HCEC 1CT (cell line): Measurements from ENCODE around the gene DGCR2.
"Not testable (repeated sequence)": the region's sequence is repeated elsewhere in the genome, so short reads cannot be mapped to it uniquely, and the experiment has no call there.

Source experiments
- DNase-seq: peaks from one replicate; pipeline ENCODE4 v3.0.0-alpha.2; 2017

Gene DGCR2, protein sequence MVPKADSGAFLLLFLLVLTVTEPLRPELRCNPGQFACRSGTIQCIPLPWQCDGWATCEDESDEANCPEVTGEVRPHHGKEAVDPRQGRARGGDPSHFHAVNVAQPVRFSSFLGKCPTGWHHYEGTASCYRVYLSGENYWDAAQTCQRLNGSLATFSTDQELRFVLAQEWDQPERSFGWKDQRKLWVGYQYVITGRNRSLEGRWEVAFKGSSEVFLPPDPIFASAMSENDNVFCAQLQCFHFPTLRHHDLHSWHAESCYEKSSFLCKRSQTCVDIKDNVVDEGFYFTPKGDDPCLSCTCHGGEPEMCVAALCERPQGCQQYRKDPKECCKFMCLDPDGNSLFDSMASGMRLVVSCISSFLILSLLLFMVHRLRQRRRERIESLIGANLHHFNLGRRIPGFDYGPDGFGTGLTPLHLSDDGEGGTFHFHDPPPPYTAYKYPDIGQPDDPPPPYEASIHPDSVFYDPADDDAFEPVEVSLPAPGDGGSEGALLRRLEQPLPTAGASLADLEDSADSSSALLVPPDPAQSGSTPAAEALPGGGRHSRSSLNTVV

DNA sequence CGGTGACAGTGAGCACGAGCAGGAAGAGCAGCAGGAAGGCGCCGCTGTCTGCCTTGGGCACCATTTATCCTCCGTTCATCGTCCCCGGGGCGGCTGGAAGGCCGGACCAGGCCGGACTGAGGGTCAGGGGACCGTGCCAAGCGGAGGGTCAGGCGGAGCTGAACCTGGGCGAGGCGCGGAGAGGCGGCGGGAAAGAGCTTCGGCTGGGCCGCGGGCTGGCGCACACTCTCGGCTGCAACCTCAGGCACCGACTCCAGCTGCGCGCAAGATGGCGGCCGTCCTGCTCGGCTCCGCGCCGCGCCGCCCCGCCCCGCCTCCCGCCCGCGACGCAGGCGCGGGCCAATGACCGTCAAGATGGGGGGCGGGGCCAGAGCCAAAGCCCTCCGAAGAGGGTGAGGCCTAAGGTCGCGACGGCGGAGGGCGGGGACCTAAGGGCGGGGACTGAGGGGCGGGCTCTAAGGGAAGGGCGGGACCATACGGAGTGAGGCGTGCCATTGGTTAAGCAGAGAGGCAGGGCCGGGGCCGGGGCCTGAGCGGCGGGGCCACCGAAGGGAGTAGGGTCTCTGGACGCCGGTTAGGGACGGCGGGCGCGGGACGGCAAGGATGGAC, at the start of gene DGCR2:
TSS of gene DGCR2 (minus strand) at position 270 of the 609 bp plus-strand sequence. CDS start at position 64, 206 bp downstream.
- peak; percentile 93 for DNase-seq

DNA sequence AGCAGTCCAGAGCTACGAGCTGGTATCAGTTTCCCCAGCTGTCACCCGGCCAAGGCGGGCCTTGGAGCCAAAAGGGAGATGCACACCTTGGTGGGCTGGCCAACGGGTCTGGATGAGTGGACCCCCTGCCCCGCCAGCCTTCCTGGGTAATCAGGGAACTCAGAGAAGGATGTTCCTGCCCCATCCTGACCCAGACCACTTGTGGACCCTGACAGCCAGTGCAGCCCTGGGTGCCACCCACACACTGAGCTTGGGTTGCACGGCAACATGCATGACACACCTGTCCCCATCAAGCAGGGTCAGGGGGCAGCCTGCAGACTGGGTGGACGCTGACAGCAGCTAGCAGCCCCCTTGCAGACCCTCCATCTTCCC, 47.7 kb upstream of the DGCR2 start:
- DNase-seq: no peak

DNA sequence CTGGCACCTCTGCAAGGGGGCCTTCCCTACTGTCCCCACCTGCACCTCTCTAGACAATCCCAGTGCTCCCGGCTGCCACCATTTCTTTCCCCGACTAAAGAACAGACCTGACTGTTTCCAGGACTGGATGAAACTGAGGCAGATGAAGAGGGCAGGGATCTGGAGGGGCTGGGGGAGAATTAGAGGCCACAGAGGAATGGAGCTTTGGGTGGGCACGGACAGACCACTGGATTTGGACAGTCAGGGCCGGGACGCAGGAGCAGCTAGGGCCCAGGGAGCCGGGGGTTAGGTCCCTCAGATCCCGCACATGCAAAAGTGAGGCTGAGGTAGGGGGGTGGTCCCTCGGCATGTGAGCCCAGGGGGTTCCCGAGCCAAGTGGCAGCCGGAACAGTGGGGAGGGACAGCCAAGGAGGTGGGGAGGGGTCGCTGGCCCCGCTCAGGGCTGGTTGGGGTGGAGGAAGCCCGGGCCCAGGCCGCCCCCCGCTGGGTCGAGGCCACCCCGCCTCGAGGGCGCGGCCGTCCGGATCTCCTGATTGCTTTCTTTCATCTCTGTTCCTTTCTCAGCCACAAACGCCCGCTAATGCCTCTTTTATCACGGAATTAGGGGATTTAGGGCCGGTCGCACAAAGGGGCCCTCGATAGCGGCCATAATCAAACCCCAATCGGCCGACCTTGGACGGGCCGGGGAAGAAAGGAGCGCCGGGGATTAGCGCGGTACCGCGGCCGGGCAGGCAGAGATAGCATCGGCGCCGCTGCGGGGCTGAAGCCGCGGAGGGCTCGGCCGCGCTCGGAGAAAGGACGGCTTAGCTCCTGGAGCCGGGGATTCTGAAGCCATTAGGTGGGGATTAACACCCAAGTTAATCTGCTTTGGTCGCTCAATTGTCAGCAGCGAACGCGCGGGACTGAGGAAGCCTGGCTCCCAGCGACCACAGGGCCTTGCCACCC, 47.1 kb upstream of the DGCR2 start:
- DNase-seq: no peak

DNA sequence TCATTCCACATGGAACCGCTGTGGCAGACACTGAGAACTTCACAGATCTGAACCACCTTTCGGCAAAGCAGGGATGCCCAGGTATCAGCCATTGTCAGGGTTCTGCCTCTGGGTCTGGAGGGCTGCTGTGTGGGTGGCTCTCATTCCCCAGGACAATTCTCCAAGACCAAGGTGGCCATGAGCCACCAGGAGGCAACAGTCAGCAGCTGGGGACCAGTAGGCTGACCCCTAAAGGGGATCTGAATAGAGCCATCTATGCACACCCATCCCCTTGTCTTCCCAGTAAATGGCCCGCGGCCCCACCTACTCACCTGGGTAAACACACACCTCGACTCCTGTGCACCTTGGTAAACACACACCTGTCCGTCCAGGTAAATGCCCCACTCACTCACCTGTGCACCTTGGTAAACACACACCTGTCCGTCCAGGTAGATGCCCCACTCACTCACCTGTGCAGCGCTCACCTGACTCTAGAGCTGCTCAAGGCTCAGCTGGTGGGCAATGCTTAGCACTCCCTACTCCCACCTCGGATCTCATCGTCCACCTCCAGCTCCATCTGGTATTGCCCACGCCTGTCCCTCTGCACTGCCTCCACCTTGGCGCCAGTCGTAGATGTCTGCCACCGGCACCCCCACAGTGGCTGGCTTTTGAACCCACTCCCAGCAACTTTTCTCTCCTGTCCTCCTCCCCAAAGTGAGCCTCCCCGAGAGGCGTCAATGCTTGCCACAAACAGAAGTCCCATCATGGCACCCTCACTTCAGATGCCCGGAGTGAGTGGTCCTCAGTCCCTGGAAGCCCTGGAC, 46.1 kb upstream of the DGCR2 start:
- DNase-seq: no peak

DNA sequence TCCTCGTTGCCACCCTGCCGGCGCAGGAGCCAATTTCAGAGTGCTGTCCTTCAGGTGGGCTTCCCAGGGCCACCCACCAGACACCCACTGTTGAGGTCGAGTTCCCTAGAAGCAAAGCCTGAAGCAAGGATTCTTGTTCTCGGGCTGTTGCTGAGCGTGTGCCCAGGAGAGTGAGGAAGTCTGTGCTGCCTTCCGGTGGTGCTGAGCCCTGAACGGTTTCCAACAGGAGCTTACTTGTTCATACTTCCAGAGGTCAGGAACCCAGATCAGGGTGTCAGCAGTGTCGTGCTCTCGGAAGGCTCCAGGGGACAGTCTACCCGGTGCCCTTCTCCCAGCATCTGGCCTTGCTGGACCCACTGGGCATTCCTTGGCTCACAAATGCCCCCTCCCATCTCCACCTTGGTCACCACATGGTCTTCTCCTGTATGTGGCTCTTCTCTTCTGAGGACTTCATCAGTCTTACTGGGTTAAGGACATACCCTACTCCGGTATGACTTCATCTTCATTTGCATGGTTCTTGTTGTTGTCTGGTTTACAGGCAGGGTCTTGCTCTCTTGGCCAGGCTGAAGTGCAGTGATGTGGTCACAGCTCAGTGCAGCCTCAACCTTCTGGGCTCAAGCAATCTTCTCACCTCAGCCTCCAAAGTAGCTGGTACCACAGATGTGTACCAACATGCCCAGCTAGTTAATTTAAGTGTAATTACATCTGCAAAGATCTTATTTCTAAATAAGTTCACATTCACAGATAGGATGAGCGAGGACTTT, 45.1 kb upstream of the DGCR2 start:
- DNase-seq: no peak

DNA sequence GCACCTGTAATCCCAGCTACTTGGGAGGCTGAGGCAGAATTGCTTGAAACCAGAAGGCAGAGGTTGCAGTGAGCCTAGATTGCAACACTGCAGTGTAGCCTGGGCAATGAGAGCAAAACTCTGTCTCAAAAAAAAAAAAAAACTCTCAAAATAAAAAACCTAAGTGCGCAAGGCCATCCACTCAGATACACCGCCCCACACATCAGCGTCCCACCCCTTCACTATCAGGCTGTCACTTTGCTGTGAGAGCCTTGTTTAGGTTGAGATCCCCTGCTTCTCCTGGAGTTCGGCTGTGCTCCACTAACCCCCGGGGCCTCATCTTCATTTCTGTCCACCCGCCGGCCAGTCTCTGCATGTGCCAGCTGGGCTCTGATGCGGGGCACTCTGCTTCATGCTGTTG, 44.2 kb upstream of the DGCR2 start:
- no peak for DNase-seq

DNA sequence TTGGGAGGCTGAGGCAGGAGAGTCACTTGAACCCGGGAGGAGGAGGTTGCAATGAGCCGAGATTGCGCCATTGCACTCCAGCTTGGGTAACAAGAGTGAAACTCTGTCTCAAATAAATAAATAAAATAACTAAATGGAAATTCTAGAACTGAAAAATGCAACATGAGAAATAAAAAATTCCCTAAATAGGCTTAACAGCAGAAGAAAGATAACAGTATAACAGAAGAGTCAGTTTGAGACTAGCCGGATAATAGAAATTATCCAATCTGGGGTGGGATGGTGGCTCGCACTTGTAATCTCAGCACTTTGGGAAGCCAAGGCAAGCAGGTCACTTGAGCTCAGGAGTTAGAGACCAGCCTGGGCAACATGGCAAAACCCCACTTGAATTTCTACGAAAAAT, 42.2 kb upstream of the DGCR2 start:
- DNase-seq: no peak

DNA sequence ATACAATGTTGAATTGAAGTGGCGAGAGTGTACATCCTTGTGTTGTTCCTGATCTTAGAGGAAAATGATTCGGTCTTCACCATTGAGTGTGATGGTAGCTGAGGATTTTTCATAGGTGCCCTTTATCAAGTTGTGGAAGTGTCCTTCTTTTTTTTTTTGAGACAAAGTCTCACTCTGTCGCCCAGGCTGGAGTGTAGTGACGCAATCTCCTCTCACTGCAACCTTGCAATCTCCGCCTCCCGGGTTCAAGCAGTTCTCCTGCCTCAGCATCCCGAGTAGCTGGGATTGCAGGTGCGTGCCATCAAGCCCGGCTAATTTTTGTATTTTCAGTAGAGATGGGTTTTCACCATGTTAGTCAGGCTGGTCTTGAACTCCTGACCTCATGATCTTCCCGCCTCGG, 36.4 kb upstream of the DGCR2 start:
- DNase-seq: not testable (repeated sequence)

DNA sequence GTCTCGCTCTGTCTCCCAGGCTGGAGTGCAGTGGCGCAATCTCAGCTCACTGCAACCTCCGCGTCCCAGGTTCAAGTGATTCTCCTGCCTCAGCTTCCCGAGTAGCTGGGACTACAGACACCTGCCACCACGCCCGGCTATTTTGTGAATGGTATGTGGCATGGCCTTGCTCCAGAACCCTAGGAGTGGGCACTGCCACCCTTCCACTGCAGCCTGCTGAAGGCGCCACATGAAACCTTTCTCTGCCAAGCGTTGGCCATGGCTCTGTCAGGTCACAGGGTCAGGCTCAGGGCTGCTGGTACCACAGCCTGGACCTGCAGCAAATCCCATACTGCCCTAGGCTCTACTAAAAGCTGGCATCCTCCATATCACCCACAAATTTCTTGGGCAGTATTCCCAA, 33.9 kb upstream of the DGCR2 start:
- DNase-seq: not testable (repeated sequence)

DNA sequence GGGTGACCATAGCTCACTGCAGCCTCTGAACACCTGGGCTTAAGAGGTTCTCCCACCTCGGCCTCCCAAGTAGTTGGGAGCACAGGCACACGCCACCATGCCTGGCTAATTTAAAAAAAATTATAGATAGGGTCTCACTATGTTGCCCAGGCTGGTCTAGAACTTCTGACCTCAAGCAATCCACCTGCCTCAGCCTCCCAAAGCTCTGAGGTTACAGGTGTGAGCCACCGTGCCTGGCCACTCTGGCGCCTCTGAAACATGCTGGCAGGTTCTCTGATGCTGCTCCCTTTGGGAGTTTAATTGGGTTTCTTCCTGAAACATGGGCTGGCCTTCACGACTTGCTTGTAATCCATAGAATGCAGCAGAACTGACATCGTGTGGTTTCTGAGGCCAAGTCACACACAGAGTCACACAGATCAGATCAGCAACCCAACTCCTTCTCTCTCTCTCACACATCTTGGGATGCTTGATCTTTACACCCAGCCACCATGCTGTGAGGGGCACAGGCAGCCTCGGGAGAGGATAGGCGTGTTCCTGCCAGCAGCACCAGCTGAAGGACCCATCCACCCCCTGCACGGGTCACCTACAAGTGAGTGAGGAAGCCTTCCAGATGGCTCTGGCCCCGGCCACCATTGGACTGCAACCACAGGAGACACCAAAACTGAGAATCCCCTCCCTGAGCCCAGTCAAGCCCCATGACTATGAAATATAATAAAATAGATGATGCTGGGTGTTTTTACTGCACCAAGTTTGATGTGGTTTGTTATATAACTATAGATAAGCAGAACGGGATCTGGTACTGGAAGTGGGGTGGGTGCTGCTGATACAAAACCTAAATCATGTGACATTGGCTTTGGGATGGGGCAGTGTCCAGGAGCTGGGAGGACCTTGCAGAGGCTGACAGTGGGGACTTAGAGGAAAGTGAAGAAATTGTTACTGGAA, 31.0 kb upstream of the DGCR2 start:
- no peak for DNase-seq

DNA sequence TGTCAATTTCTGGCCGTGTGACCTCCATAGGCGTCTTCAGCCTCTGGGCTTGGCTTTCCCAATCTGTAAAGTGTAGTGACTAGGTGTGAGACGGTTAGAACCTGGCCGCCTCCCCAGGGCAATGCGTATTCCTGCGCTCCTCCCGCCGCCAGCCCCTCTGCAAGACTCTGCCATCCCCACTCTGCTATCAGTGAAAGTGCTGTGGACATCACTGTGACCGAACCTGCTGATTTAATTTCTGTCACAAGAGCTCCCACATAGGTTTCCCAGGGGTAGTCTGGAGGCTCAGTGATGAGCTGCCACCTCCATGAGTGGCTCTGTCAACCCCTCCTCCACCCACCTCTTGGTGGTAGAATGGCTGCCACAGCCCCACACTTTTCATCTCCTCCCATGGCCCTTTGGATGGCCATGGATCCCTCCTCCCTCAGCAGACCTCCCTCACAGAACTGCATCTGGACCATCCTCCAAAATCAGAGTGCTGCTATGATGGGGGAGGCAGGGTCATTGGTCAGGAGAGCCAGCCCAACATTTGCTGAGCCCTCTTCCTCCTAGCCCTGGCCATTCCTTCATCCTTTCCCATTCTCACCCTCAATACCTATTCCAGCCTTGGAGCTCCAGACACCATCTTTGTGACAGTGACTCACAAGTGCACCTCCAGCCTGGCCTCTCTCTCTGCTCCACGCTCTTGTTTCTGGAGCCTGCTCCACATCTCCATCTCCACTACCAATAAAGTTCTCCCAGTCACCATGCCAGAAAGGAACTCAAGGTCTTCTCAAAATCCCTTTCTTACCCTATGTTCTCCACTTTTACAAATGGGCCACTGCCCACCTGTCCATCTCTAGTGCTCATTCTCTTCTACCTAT, 29.3 kb upstream of the DGCR2 start:
- no peak for DNase-seq

DNA sequence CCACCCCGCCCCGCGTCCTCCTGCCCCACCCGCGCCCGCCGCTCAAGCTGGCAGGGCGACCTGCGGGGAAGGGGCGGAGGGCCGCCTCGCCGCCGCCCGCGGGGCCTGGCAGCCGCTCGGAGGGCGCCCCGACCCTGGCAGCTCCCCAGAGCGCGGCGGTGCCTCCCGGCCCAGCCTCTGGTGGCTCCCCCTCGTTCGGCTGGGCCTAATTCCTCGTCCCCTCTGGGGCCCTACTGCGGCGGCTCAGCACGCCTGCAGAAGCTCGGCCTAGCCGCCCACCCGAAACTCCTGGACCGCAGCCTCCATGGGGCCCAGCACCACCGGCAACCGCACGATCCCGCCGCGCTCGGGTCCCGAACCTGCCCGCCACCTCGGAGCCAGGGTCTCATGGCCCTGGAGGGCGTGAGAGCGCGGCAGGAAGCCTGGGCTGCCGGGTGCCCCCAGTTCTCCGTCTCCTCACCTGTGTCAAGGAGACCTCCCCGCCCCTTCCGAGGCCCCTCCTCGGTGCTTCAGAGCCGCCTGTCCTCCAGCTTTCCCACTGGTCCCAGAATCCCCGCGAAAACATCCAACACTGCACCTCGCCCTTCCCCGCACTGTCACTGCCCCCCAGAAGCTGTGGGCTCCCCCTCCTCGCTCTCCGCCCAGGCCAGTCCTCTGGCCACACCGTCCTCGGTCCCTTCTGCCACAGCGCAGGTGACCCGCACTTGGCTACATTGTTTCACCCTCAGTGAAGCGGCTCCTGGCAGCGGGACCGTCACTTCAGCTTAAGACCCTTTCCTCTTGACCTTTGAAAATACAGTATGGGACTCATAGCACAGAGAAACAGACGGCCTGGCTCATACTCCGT, 28.5 kb upstream of the DGCR2 start:
- no peak for DNase-seq

DNA sequence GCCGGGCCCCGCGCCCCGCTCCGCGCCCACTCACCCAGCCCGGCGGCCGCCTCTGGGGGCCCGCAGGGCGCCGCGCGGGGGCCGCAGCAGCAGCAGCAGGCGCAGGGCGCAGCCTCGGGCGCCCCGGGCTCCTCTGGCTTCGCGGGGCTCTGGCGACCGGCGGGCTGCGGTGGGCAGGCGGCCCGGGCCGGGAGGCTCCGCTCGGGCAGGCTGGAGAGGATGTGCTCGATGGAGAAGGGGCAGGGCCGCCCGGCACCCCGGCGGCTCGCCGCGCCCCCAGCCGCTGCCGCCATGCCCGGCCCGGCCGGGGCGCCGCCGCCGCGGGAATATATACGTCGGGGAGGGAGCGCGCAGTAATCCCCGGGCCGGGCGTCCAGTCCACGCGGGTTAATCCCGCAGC, 27.8 kb upstream of the DGCR2 start, which contains the start of gene GSC2:
TSS of gene GSC2 (minus strand) at position 302 of the 400 bp plus-strand sequence. CDS start at position 293, 9 bp downstream.
- no peak for DNase-seq

DNA sequence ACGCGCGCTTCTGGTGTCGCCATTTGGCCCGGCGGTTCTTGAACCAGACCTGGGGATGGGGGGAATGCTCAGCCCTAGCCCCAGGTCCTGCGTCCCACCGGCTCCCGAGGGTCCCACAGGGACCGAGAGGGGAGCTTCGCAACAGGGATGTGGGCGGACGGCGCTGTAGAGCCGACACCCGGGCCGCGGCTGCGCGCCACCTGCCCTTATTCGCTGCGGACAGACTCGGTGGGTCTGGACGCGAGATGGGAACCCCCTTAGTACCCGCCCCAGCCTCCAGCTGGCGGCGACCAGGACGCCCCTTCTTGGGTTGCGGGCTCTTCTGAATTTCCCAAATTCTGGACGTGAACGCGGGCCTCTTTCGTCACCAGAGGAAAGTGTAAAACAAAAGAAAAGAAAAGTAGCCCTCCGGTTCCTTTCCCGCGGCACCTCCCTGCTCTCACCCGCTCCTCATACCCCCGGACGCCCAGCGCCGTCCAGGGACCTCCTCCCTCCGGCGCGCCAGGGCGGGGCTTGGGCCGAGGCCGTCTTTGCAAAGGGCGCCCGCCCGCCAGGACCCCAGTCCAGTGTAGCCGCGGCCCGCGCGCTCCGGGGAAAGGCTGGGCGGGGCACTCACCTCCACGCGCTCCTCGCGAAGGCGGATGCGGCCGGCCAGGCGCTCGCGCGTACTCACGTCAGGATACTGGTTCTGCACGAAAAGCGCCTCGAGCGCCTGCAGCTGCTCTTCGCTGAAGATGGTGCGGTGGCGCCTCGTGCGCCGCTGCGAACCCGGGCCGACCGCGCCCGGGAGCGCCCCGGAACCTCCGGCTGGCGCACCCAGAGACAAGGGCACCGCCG, 27.1 kb upstream of the DGCR2 start:
- DNase-seq: no peak

DNA sequence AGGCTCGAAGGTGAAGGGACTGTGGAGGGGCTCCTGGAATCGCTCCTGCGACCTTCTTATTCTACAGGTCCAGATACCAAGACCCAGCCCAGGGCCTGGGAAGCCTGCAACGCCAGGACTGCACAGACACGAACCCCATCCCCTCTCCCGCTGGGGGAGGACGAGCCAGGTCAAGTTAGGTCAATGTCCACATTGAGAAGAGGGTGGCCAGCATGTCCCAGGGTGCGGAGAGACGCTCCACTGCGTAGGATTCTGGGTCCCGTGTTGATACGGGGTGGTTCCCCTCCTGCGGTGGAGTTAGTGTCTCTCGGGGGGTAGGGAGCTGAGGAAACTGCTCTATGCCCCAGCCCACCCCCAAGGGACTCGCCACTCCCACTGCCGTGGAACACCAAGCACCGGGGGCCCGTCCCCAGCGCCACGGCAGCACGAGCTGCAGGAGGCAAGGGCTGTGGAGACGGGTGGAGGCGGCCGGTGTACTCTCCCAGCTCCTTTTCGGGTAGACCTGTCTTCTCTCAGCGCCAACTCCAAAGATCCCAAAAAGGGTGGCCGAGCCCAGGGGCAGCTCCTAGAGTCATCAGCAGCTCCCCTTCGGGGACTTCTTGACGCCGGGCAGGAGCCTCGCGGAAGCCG, 26.3 kb upstream of the DGCR2 start:
- no peak for DNase-seq

DNA sequence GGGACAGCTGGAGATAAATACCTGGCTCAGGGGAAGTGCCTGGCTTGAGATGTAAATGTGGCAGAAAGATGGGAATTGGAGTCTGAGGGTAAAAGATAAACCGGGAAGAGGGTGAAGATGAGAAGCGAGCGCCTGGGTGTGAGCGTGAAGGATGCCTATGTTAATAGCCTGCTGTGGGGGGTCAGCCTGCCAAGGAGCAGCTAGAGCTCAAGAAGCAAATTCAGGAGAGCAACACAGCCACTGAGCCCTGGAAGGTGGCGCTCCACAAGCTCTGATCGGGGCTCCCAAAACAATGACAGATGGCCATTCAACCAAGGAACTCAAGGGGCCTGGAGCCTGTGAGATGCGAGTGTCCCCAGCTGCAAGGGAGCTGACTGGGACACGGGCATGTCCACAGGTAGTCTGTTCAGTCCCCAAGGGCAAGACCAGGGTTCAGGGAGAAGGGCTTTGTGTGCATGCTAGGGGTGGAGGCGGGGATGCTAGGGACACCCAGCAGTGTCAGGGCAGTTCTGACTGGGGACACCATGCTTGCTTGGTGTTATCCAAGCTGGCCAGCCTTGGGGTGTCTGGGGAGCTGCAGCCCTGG, 25.1 kb upstream of the DGCR2 start:
- no peak for DNase-seq
